ENCODE measurements around the gene DNAH11.

DNA sequence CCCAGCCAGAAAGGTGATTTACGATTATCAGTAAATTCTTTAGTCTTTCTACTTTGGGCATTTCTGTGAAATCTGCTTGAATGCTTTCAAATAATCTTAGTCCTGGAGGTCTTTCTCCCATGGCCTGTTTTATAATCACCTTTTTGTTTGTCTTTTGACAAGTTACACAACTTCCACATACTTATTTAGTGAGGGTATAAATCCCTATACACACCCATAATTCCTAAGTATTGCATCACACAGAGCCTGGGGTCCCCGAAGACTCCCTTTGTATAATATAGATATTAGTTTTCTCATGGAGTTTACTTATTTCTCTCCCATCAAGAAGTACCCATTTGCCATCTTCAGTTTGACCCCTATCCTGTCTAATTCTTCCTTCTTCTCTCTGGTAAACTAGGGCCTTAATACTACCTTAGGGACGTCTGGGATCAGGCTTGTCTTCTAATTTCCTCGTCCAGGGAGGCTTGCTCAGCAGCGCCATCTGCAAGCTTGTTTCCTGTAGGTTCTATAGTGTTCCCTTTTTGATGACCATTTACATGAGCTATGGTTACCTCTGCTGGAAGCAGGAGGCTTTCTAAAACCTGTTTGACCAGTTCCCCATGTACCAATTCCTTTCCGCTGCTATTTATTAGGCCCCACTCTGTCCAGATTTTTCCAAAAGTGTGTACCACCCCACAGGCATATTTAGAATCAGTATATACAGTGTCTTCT, 8.1 kb downstream of the DNAH11 start:
- TF ChIP-seq EZH2phosphoT487 (IDR thresholded peaks at IDR 0.05; ENCODE audit: borderline replicate concordance, low read length): no peak
- TF ChIP-seq, protein P1, sequence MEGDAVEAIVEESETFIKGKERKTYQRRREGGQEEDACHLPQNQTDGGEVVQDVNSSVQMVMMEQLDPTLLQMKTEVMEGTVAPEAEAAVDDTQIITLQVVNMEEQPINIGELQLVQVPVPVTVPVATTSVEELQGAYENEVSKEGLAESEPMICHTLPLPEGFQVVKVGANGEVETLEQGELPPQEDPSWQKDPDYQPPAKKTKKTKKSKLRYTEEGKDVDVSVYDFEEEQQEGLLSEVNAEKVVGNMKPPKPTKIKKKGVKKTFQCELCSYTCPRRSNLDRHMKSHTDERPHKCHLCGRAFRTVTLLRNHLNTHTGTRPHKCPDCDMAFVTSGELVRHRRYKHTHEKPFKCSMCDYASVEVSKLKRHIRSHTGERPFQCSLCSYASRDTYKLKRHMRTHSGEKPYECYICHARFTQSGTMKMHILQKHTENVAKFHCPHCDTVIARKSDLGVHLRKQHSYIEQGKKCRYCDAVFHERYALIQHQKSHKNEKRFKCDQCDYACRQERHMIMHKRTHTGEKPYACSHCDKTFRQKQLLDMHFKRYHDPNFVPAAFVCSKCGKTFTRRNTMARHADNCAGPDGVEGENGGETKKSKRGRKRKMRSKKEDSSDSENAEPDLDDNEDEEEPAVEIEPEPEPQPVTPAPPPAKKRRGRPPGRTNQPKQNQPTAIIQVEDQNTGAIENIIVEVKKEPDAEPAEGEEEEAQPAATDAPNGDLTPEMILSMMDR (conservative IDR thresholded peaks at IDR 0.05; ENCODE audit: low read depth, low read length): peak; percentile 39; the same call in 1 of the 2 replicates
- TF ChIP-seq EZH2 (IDR thresholded peaks at IDR 0.05; ENCODE audit: low read length, unreplicated experiment): no peak

All from PC-3 (cell line).